ENCODE results near the gene RIC1.
"Not testable (repeated sequence)": the region's sequence is repeated elsewhere in the genome, so short reads cannot be mapped to it uniquely, and the experiment has no call there.

The RIC1 gene

GRCh38 chr9:5684101-5684500 lies 55.2 kb downstream of the RIC1 start:
- H3K9me3 Mint-ChIP-seq: peaks cover 4% of the 10 kb centered on the region
- peaks cover 25% of the 10 kb centered on the region for H3K36me3 Mint-ChIP-seq
- peaks cover 33% of the 10 kb centered on the region for H3K4me1 Mint-ChIP-seq
- no peak overlapping the region for H3K27ac Mint-ChIP-seq
- H3K4me3 Mint-ChIP-seq: no peak overlapping the region
- H3K27me3 Mint-ChIP-seq: no peaks in the 10 kb centered on the region

GRCh38 chr9:5688109-5688508 lies 59.2 kb downstream of the RIC1 start:
- Mint-ChIP-seq H3K36me3 (peaks cover 15% of the 10 kb centered on the region), H3K9me3 (no peaks in the 10 kb centered on the region), H3K27ac (no peak overlapping the region), H3K4me1 (peaks cover 24% of the 10 kb centered on the region), H3K4me3 (peak overlapping the region; percentile 15), H3K27me3 (no peaks in the 10 kb centered on the region)

- H3K27ac Mint-ChIP-seq: no peak overlapping the region
- no peaks in the 10 kb centered on the region for H3K27me3 Mint-ChIP-seq
- no peak overlapping the region for H3K4me3 Mint-ChIP-seq
- H3K36me3 Mint-ChIP-seq: peaks cover 9% of the 10 kb centered on the region
- H3K9me3 Mint-ChIP-seq: no peaks in the 10 kb centered on the region
- peaks cover 29% of the 10 kb centered on the region for H3K4me1 Mint-ChIP-seq
Measured at GRCh38 chr9:5690278-5690677, 61.4 kb downstream of the RIC1 start.

GRCh38 chr9:5695860-5696259 lies 67.0 kb downstream of the RIC1 start:
- Mint-ChIP-seq H3K36me3 (peaks cover 24% of the 10 kb centered on the region), H3K27me3 (no peaks in the 10 kb centered on the region), H3K27ac (no peak overlapping the region), H3K9me3 (no peaks in the 10 kb centered on the region), H3K4me3 (no peak overlapping the region), H3K4me1 (peaks cover 35% of the 10 kb centered on the region)

GRCh38 chr9:5696884-5697283 lies 68.0 kb downstream of the RIC1 start:
- Mint-ChIP-seq H3K4me1 (peaks cover 40% of the 10 kb centered on the region), H3K36me3 (peaks cover 27% of the 10 kb centered on the region), H3K27me3 (no peaks in the 10 kb centered on the region)

GRCh38 chr9:5698004-5698403 lies 69.1 kb downstream of the RIC1 start:
- no peaks in the 10 kb centered on the region for H3K9me3 Mint-ChIP-seq
- no peaks in the 10 kb centered on the region for H3K27me3 Mint-ChIP-seq
- no peak overlapping the region for H3K27ac Mint-ChIP-seq
- peaks cover 48% of the 10 kb centered on the region for H3K4me1 Mint-ChIP-seq
- H3K4me3 Mint-ChIP-seq: no peak overlapping the region
- H3K36me3 Mint-ChIP-seq: peaks cover 34% of the 10 kb centered on the region

More at GRCh38 chr9:5696884-5697283, 68.0 kb downstream of the RIC1 start:
- Mint-ChIP-seq H3K27ac (peak overlapping the region; percentile 32), H3K4me3 (no peak overlapping the region), H3K9me3 (no peaks in the 10 kb centered on the region)

GRCh38 chr9:5698810-5699556 lies 70.1 kb downstream of the RIC1 start:
- H3K36me3 Mint-ChIP-seq: peaks cover 40% of the 10 kb centered on the region
- peaks cover 47% of the 10 kb centered on the region for H3K4me1 Mint-ChIP-seq

GRCh38 chr9:5708414-5708813 lies 79.5 kb downstream of the RIC1 start:
- peaks cover 9% of the 10 kb centered on the region for H3K4me1 Mint-ChIP-seq
- no peak overlapping the region for H3K27ac Mint-ChIP-seq
- no peaks in the 10 kb centered on the region for H3K27me3 Mint-ChIP-seq
- H3K4me3 Mint-ChIP-seq: no peak overlapping the region
- peaks cover 33% of the 10 kb centered on the region for H3K9me3 Mint-ChIP-seq
- H3K36me3 Mint-ChIP-seq: peaks cover 48% of the 10 kb centered on the region

More at GRCh38 chr9:5698810-5699556, 70.1 kb downstream of the RIC1 start:
- H3K27me3 Mint-ChIP-seq: no peaks in the 10 kb centered on the region
- H3K9me3 Mint-ChIP-seq: no peaks in the 10 kb centered on the region
- no peak overlapping the region for H3K4me3 Mint-ChIP-seq
- no peak overlapping the region for H3K27ac Mint-ChIP-seq

- Mint-ChIP-seq H3K9me3 (peaks cover 25% of the 10 kb centered on the region), H3K27ac (no peak overlapping the region), H3K4me3 (no peak overlapping the region), H3K4me1 (peaks cover 15% of the 10 kb centered on the region), H3K27me3 (no peaks in the 10 kb centered on the region), H3K36me3 (peaks cover 60% of the 10 kb centered on the region)
Measured at GRCh38 chr9:5712651-5713390, 83.9 kb downstream of the RIC1 start.

GRCh38 chr9:5714501-5715401 lies 85.8 kb downstream of the RIC1 start:
- peaks cover 8% of the 10 kb centered on the region for H3K9me3 Mint-ChIP-seq
- H3K4me3 Mint-ChIP-seq: no peak overlapping the region
- H3K4me1 Mint-ChIP-seq: peaks cover 21% of the 10 kb centered on the region
- no peaks in the 10 kb centered on the region for H3K27me3 Mint-ChIP-seq
- peaks cover 45% of the 10 kb centered on the region for H3K36me3 Mint-ChIP-seq
- peak overlapping the region; percentile 15 for H3K27ac Mint-ChIP-seq

GRCh38 chr9:5715548-5716127 lies 86.7 kb downstream of the RIC1 start:
- Mint-ChIP-seq H3K4me3 (no peak overlapping the region), H3K9me3 (peaks cover 6% of the 10 kb centered on the region), H3K36me3 (peaks cover 40% of the 10 kb centered on the region), H3K27me3 (no peaks in the 10 kb centered on the region), H3K4me1 (peaks cover 21% of the 10 kb centered on the region), H3K27ac (no peak overlapping the region)

- peaks cover 21% of the 10 kb centered on the region for H3K4me1 Mint-ChIP-seq
- not testable (repeated sequence) for H3K9me3 Mint-ChIP-seq, H3K27ac Mint-ChIP-seq, H3K27me3 Mint-ChIP-seq, H3K4me3 Mint-ChIP-seq
- H3K36me3 Mint-ChIP-seq: peaks cover 40% of the 10 kb centered on the region
Measured at GRCh38 chr9:5717434-5717833, 88.5 kb downstream of the RIC1 start.

GRCh38 chr9:5718296-5719032 lies 89.6 kb downstream of the RIC1 start:
- H3K4me1 Mint-ChIP-seq: peaks cover 21% of the 10 kb centered on the region

GRCh38 chr9:5719100-5719926 lies 90.4 kb downstream of the RIC1 start:
- Mint-ChIP-seq H3K4me1 (peaks cover 21% of the 10 kb centered on the region), H3K27ac (no peak overlapping the region), H3K36me3 (peaks cover 44% of the 10 kb centered on the region), H3K4me3 (no peak overlapping the region), H3K9me3 (peaks cover 4% of the 10 kb centered on the region), H3K27me3 (no peaks in the 10 kb centered on the region)

More at GRCh38 chr9:5718296-5719032, 89.6 kb downstream of the RIC1 start:
- peaks cover 4% of the 10 kb centered on the region for H3K9me3 Mint-ChIP-seq
- no peak overlapping the region for H3K27ac Mint-ChIP-seq
- H3K36me3 Mint-ChIP-seq: peaks cover 44% of the 10 kb centered on the region
- no peak overlapping the region for H3K4me3 Mint-ChIP-seq
- no peaks in the 10 kb centered on the region for H3K27me3 Mint-ChIP-seq
